Loucy (cell line): ENCODE results near the gene TDRD3.

Source experiments
- H2AFZ ChIP-seq: fragments of 200-600 bp; sonication (generic); 2 replicates; pipeline ENCODE4 v1.6.0; 2016; ENCODE audit warnings: antibody characterized with exemption, mild to moderate bottlenecking, low read length, moderate library complexity
- H3F3A ChIP-seq: fragments of 200-600 bp; 2 replicates; pipeline ENCODE4 v1.6.0; 2016; ENCODE audit warnings: antibody characterized with exemption, low read depth, mild to moderate bottlenecking
- H3K27me3 ChIP-seq: fragments of 200-600 bp; sonication (generic); 2 replicates; pipeline ENCODE4 v1.6.1; 2014; ENCODE audit warnings: low read length, mild to moderate bottlenecking; ENCODE audit not compliant: insufficient read depth, poor library complexity, severe bottlenecking
- H3K36me3 ChIP-seq: fragments of 200-600 bp; sonication (generic); 2 replicates; pipeline ENCODE4 v1.6.1; 2016; ENCODE audit warnings: low read length; ENCODE audit not compliant: insufficient read depth
- H3K4me1 ChIP-seq: fragments of 200-600 bp; sonication (generic); 2 replicates; pipeline ENCODE4 v1.5.1; 2014; ENCODE audit warnings: low read length, mild to moderate bottlenecking; ENCODE audit not compliant: insufficient read depth, poor library complexity, severe bottlenecking
- H3K4me2 ChIP-seq: fragments of 200-600 bp; sonication (generic); 2 replicates; pipeline ENCODE4 v1.6.0; 2014; ENCODE audit warnings: antibody characterized with exemption, low read length, low read depth, mild to moderate bottlenecking; ENCODE audit not compliant: poor library complexity, severe bottlenecking
- H3K4me3 ChIP-seq: fragments of 200-600 bp; sonication (generic); 2 replicates; pipeline ENCODE4 v1.5.1; 2014; ENCODE audit warnings: low read length, mild to moderate bottlenecking, mixed read lengths; ENCODE audit not compliant: poor library complexity, severe bottlenecking
- H3K79me2 ChIP-seq: fragments of 200-600 bp; sonication (generic); 2 replicates; pipeline ENCODE4 v1.6.1; 2014; ENCODE audit warnings: low read length; ENCODE audit not compliant: insufficient read depth
- H3K9ac ChIP-seq: fragments of 200-600 bp; sonication (generic); 2 replicates; pipeline ENCODE4 v1.6.0; 2014; ENCODE audit warnings: mild to moderate bottlenecking, low read depth, low read length, moderate library complexity; ENCODE audit not compliant: poor library complexity, severe bottlenecking
- H3K9me2 ChIP-seq: fragments of 200-600 bp; sonication (generic); replicated peaks from 2 replicates; pipeline ENCODE4 v1.6.1; 2016; ENCODE audit warnings: low read depth, low read length, mixed read lengths
- H3K9me3 ChIP-seq: fragments of 200-600 bp; sonication (generic); 2 replicates; pipeline ENCODE4 v1.6.1; 2014; ENCODE audit warnings: mild to moderate bottlenecking, antibody characterized with exemption, low read length, low read depth; ENCODE audit not compliant: insufficient read depth
- H4K20me1 ChIP-seq: fragments of 200-600 bp; sonication (generic); 2 replicates; pipeline ENCODE4 v1.6.0; 2014; ENCODE audit warnings: antibody characterized with exemption, low read length, mild to moderate bottlenecking; ENCODE audit not compliant: insufficient read depth, poor library complexity, severe bottlenecking
- EZH2phosphoT487 ChIP-seq: fragments of 200-600 bp; IDR thresholded peaks from 2 replicates; pipeline ENCODE4 v1.6.1; 2018; ENCODE audit warnings: antibody characterized with exemption, mild to moderate bottlenecking, moderate library complexity, borderline replicate concordance
- TF ChIP-seq, protein P1 (sequence below): fragments of 200-600 bp; sonication (generic); conservative IDR thresholded peaks from 2 replicates; pipeline ENCODE4 v1.5.1; 2014; ENCODE audit warnings: mild to moderate bottlenecking, antibody characterized with exemption, low read length

Gene TDRD3

DNA sequence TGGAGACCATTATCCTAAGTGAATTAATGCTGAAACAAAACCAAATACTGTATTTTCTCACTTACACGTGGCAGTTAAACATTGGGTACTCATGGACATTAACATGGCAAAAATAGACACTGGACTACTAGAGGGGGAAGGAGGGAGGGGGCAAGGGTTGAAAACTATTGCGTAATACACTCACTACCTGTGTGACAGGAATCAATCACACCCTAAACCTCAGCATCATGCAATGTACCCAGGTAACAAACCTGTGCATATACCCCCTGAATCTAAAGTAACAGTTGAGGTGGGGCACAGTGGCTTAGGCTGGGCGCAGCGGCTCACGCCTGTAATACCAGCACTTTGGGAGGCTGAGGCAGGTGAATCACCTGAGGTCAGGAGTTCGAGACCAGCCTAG, 207.0 kb downstream of the TDRD3 start:
- Histone ChIP-seq H3K9ac (no peak overlapping the region), H3K4me1 (no peaks in the 10 kb centered on the region), H3K79me2 (no peaks in the 10 kb centered on the region), H3K9me2 (no peaks in the 10 kb centered on the region), H3K4me3 (no peak overlapping the region), H2AFZ (no peak overlapping the region), H3K9me3 (no peaks in the 10 kb centered on the region), H3K4me2 (no peak overlapping the region), H3K27me3 (no peaks in the 10 kb centered on the region), H4K20me1 (no peaks in the 10 kb centered on the region), H3F3A (no peaks in the 10 kb centered on the region), H3K36me3 (no peaks in the 10 kb centered on the region)
- TF ChIP-seq, protein P1, sequence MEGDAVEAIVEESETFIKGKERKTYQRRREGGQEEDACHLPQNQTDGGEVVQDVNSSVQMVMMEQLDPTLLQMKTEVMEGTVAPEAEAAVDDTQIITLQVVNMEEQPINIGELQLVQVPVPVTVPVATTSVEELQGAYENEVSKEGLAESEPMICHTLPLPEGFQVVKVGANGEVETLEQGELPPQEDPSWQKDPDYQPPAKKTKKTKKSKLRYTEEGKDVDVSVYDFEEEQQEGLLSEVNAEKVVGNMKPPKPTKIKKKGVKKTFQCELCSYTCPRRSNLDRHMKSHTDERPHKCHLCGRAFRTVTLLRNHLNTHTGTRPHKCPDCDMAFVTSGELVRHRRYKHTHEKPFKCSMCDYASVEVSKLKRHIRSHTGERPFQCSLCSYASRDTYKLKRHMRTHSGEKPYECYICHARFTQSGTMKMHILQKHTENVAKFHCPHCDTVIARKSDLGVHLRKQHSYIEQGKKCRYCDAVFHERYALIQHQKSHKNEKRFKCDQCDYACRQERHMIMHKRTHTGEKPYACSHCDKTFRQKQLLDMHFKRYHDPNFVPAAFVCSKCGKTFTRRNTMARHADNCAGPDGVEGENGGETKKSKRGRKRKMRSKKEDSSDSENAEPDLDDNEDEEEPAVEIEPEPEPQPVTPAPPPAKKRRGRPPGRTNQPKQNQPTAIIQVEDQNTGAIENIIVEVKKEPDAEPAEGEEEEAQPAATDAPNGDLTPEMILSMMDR = no peak
- TF ChIP-seq EZH2phosphoT487 = no peak

DNA sequence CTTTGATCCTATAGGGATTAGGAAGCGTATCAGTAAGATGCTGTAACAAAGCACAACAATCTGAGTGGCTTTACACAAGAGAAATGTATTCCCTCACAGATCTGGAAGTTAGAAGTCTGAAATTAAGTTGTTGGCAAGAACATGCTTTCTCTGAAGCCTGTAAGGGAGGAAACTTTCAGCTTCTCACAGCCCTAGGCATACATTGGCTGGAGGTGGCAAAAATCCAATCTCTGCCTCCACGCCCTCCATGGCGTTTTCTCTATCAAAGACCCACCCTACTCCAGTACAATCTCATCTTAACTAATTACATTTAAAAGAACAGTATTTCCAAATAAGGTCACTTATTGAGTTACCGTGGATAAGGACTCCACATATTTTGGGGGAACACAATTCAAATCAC, 211.9 kb downstream of the TDRD3 start:
- Histone ChIP-seq H3K79me2 (no peaks in the 10 kb centered on the region), H2AFZ (no peak overlapping the region), H3K9me2 (no peaks in the 10 kb centered on the region), H3K9ac (no peak overlapping the region), H3K27me3 (no peaks in the 10 kb centered on the region), H3K36me3 (no peaks in the 10 kb centered on the region), H3K4me1 (no peaks in the 10 kb centered on the region), H3F3A (no peaks in the 10 kb centered on the region), H3K4me3 (no peak overlapping the region), H3K4me2 (no peak overlapping the region), H3K9me3 (no peaks in the 10 kb centered on the region), H4K20me1 (no peaks in the 10 kb centered on the region)
- TF ChIP-seq, protein P1 = no peak

DNA sequence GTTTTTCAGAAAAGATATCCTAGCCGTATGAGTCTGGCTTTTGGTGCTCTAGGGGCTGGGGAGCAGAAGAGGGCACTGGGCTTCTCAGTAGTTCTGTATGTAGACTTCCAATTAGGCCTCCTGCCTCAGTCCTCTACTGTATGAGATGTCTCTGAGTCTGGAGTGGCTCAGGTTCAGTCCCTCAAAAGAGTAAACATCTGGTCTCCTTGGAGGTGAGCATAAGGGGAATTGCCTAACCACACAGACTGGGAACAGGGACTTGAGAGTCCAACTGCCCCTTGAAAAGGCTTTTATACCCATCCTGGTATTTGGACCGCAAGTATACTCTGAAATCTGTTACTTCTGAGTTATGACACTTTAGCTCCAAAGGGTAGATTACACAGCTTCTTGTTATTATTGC, 214.5 kb downstream of the TDRD3 start:
- H3K9ac ChIP-seq = no peak overlapping the region
- no peak overlapping the region for H3K4me2 ChIP-seq
- no peaks in the 10 kb centered on the region for H3K36me3 ChIP-seq
- H4K20me1 ChIP-seq = no peaks in the 10 kb centered on the region
- no peaks in the 10 kb centered on the region for H3K9me2 ChIP-seq
- TF ChIP-seq EZH2phosphoT487 = no peak
- TF ChIP-seq, protein P1 = no peak
- no peaks in the 10 kb centered on the region for H3F3A ChIP-seq
- H3K27me3 ChIP-seq = no peaks in the 10 kb centered on the region
- no peaks in the 10 kb centered on the region for H3K79me2 ChIP-seq
- no peak overlapping the region for H2AFZ ChIP-seq
- H3K4me3 ChIP-seq = no peak overlapping the region
- H3K9me3 ChIP-seq = no peaks in the 10 kb centered on the region
- H3K4me1 ChIP-seq = no peaks in the 10 kb centered on the region
